Keratinocyte (primary cell): ENCODE results near the gene ENTPD6. TPM values are rescaled to one million over a fixed set of nuclear protein-coding genes. Genes with fewer than 3 reads are reported as not detected.

Source experiments
- DNase-seq: peaks from one replicate; pipeline ENCODE4 v3.0.0-alpha.2; 2011; ENCODE audit warnings: low read depth, missing footprints, low spot score
- FAIRE-seq: peaks from 2 replicates; lab custom pipeline; 2011; peaks lifted over from hg19 to GRCh38; lab: Jason Lieb, UNC
- H2AFZ ChIP-seq: 2 replicates; pipeline ENCODE4 v1.6.0; 2012; ENCODE audit warnings: low read length, control low read depth, inconsistent platforms; ENCODE audit not compliant: control insufficient read depth
- H3K27ac ChIP-seq: 2 replicates; pipeline ENCODE4 v1.5.1; 2011; ENCODE audit warnings: low read length; ENCODE audit not compliant: control insufficient read depth, insufficient read depth
- H3K27me3 ChIP-seq: 3 replicates; pipeline ENCODE4 v1.6.0; 2011; ENCODE audit warnings: low read length; ENCODE audit not compliant: control insufficient read depth, insufficient read depth; ENCODE audit errors: extremely low read depth
- H3K36me3 ChIP-seq, 2 experiments: 2 replicates in 1 of 2; 3 replicates in 1 of 2; pipeline ENCODE4 v1.5.1; 2011; ENCODE audit warnings: low read length in 2 of 2, mild to moderate bottlenecking in 1 of 2; ENCODE audit not compliant: control insufficient read depth in 2 of 2, insufficient read depth in 2 of 2; ENCODE audit errors: extremely low read depth in 1 of 2
- H3K4me1 ChIP-seq: 3 replicates; pipeline ENCODE4 v1.5.1; 2011; ENCODE audit warnings: low read length; ENCODE audit not compliant: control insufficient read depth, insufficient read depth; ENCODE audit errors: extremely low read depth
- H3K4me2 ChIP-seq: 3 replicates; pipeline ENCODE4 v1.6.0; 2011; ENCODE audit warnings: low read depth, low read length; ENCODE audit not compliant: control insufficient read depth, insufficient read depth; ENCODE audit errors: extremely low read depth
- H3K4me3 ChIP-seq, 3 experiments: fragments of 200-600 bp in 1 of 3; sonication (generic) in 1 of 3; 2 replicates in 2 of 3; 3 replicates in 1 of 3; pipeline ENCODE4 v1.5.1; 2011 to 2016; ENCODE audit warnings: low read length in 3 of 3, mild to moderate bottlenecking in 3 of 3, control low read depth in 2 of 3, inconsistent platforms in 1 of 3, low read depth in 1 of 3, mixed read lengths in 1 of 3, mixed run types in 1 of 3, moderate library complexity in 1 of 3; ENCODE audit not compliant: control insufficient read depth in 2 of 3, insufficient read depth in 2 of 3; ENCODE audit errors: extremely low read depth in 1 of 3
- H3K79me2 ChIP-seq: 2 replicates; pipeline ENCODE4 v1.6.0; 2012; ENCODE audit warnings: low read length; ENCODE audit not compliant: control insufficient read depth, insufficient read depth
- H3K9ac ChIP-seq: 3 replicates; pipeline ENCODE4 v1.6.0; 2011; ENCODE audit warnings: low read length; ENCODE audit not compliant: control insufficient read depth, insufficient read depth; ENCODE audit errors: extremely low read depth
- H3K9me1 ChIP-seq: 3 replicates; pipeline ENCODE4 v1.6.0; 2011; ENCODE audit warnings: low read length; ENCODE audit not compliant: control insufficient read depth, insufficient read depth; ENCODE audit errors: extremely low read depth
- H3K9me3 ChIP-seq: 2 replicates; pipeline ENCODE4 v1.5.1; 2012; ENCODE audit warnings: low read depth, low read length; ENCODE audit not compliant: control insufficient read depth
- H4K20me1 ChIP-seq: 3 replicates; pipeline ENCODE4 v1.6.0; 2011; ENCODE audit warnings: low read length; ENCODE audit not compliant: control insufficient read depth, insufficient read depth; ENCODE audit errors: extremely low read depth
- EZH2 ChIP-seq: IDR thresholded peaks from one replicate; pipeline ENCODE4 v1.6.1; 2012; ENCODE audit warnings: inconsistent platforms, mild to moderate bottlenecking, low read length, moderate library complexity
- dilution Hi-C: fragments of 300-500 bp; cut with MboI; formaldehyde crosslinking; loops from one replicate; pipeline ENCODE4 v1.7.0; 2020; ENCODE audit warnings: low sequenced_read_pairs; ENCODE audit not compliant: extremely low pct_ligation_motif_present
- polyA plus RNA-seq, 5 experiments: library from polyadenylated mRNA; depleted of rRNA in 3 of 5; stranded (reverse) in 3 of 5; stranded (forward) in 1 of 5; unstranded in 1 of 5; fragments of >200 nt; gene quantifications; 1 replicate in 1 of 5; 2 replicates in 3 of 5; 3 replicates in 1 of 5; pipeline versions ENCODE4 v1.2.1 to v1.2.3, GENCODE V29; 2011 to 2012; ENCODE audit warnings: missing spikeins in 2 of 5, low read depth in 1 of 5, low replicate concordance in 1 of 5
- TF ChIP-seq, protein P1 (sequence below), 3 experiments: IDR thresholded peaks in 1 of 3; conservative IDR thresholded peaks in 1 of 3; optimal IDR thresholded peaks in 1 of 3; 2 replicates in 2 of 3; 3 replicates in 1 of 3; pipeline versions ENCODE3 to v1.5.1; 2011; ENCODE audit warnings: low read length in 3 of 3, mild to moderate bottlenecking in 3 of 3, moderate library complexity in 2 of 3, control low read depth in 1 of 3, inconsistent platforms in 1 of 3; ENCODE audit not compliant: insufficient read depth in 2 of 3; ENCODE audit errors: extremely low read depth in 1 of 3

The ENTPD6 gene
- polyA plus RNA-seq, 1 donor (not counting 4 experiments of a cell fraction or from before 2014, with no cell fraction given), result 57.8 TPM

DNA sequence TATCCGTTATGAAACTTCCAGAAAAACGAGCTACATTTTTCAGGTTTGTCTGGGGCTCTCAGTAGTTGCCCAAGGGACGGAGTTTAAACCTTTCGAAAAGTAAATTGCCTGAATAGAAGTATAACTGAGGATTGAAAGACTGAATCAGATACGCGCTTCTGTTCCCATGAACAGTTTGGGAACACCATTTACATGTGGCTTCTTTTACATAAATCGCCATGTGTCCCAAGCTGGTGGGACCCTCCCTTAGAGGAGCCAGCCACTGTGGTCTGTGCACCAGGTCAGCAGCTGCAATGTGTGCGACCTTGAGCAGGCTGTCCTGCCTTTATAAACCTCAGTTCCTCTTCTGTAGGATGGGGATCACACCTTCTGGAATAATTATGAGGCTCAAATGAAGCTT is 11.0 kb downstream of the ENTPD6 start:
- dilution Hi-C loops, result no loop called here
- peaks cover 15% of the 10 kb centered on the region for H3K4me1 ChIP-seq
- FAIRE-seq (no peak), DNase-seq (no peak)
- H3K27me3 ChIP-seq, result no peaks in the 10 kb centered on the region
- no peak overlapping the region for H2AFZ ChIP-seq
- peaks cover 21 to 25% of the 10 kb centered on the region in 2 experiments for H3K36me3 ChIP-seq
- peaks cover 5% of the 10 kb centered on the region for H4K20me1 ChIP-seq
- no peak overlapping the region for H3K27ac ChIP-seq
- H3K9me1 ChIP-seq, result peaks cover 3% of the 10 kb centered on the region
- H3K9ac ChIP-seq, result no peak overlapping the region
- TF ChIP-seq, protein P1, sequence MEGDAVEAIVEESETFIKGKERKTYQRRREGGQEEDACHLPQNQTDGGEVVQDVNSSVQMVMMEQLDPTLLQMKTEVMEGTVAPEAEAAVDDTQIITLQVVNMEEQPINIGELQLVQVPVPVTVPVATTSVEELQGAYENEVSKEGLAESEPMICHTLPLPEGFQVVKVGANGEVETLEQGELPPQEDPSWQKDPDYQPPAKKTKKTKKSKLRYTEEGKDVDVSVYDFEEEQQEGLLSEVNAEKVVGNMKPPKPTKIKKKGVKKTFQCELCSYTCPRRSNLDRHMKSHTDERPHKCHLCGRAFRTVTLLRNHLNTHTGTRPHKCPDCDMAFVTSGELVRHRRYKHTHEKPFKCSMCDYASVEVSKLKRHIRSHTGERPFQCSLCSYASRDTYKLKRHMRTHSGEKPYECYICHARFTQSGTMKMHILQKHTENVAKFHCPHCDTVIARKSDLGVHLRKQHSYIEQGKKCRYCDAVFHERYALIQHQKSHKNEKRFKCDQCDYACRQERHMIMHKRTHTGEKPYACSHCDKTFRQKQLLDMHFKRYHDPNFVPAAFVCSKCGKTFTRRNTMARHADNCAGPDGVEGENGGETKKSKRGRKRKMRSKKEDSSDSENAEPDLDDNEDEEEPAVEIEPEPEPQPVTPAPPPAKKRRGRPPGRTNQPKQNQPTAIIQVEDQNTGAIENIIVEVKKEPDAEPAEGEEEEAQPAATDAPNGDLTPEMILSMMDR (optimal IDR thresholded peaks at IDR 0.05 in 1 of 3, IDR thresholded peaks at IDR 0.05 in 1 of 3, conservative IDR thresholded peaks at IDR 0.05 in 1 of 3; ENCODE audit: extremely low read depth in 1 of 3, insufficient read depth in 2 of 3, low read length in 3 of 3), result no peak
- no peak for TF ChIP-seq EZH2
- H3K79me2 ChIP-seq, result peaks cover 54% of the 10 kb centered on the region
- H3K9me3 ChIP-seq, result no peaks in the 10 kb centered on the region
- no peak overlapping the region for H3K4me2 ChIP-seq
- no peak overlapping the region for H3K4me3 ChIP-seq

DNA sequence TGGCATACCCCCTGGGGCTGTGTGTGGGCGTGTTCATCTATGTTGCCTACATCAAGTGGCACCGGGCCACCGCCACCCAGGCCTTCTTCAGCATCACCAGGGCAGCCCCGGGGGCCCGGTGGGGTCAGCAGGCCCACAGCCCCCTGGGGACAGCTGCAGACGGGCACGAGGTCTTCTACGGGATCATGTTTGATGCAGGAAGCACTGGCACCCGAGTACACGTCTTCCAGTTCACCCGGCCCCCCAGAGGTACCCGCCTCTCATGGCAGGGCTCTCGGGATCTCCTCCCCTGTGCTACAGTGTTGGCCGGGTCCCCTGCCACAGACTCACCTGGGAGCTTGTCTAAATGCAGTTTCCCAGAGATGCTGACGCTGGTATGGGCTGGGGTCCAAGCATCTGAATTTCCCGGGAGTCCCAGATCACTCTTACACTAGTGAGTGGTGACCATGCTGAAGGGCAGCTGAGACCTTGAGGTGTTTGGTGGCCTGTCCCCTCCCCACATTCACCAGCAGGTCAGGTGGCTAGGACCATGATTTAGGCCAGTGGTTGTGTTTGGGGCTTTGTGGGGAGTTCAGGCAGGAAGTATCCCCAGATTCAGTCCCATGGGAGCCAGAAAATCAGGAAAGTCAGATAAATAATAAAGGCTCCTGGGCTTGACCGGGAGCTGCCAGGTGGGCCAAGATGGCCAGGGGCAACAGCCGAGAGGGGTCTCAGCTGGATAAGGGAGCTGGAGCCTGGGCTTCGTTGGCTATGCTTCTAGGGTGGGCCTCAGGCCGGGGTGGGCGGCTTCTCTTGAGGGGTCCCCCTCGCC is 11.8 kb downstream of the ENTPD6 start:
- no peak for DNase-seq
- peaks cover 15% of the 10 kb centered on the region for H3K4me1 ChIP-seq
- peaks cover 49% of the 10 kb centered on the region for H3K79me2 ChIP-seq
- TF ChIP-seq, protein P1 (optimal IDR thresholded peaks at IDR 0.05 in 1 of 3, IDR thresholded peaks at IDR 0.05 in 1 of 3, conservative IDR thresholded peaks at IDR 0.05 in 1 of 3; ENCODE audit: extremely low read depth in 1 of 3, insufficient read depth in 2 of 3, low read length in 3 of 3), result no peak
- no peak for TF ChIP-seq EZH2
- peaks cover 27 to 33% of the 10 kb centered on the region in 2 experiments for H3K36me3 ChIP-seq
- FAIRE-seq, result no peak
- no peaks in the 10 kb centered on the region for H3K27me3 ChIP-seq
- no peak overlapping the region for H2AFZ ChIP-seq
- H3K4me3 ChIP-seq, result no peak overlapping the region
- H3K4me2 ChIP-seq, result no peak overlapping the region
- peaks cover 3% of the 10 kb centered on the region for H3K9me1 ChIP-seq
- no peak overlapping the region for H3K9ac ChIP-seq
- H3K27ac ChIP-seq, result no peak overlapping the region
- no peaks in the 10 kb centered on the region for H3K9me3 ChIP-seq
- dilution Hi-C loops, result no loop called here
- H4K20me1 ChIP-seq, result peaks cover 5% of the 10 kb centered on the region
